H1 (cell line): ENCODE measurements around the gene CEP83. TPM values are rescaled to one million over a fixed set of nuclear protein-coding genes. Genes with fewer than 3 reads are reported as not detected.

ENCODE experiments used
- CTCF ChIA-PET: fragments of 300-600 bp; sonication (Branson Sonifier 250); formaldehyde crosslinking; loops from one replicate; lab custom pipeline; 2021; ENCODE audit not compliant: partially characterized antibody; lab: Charles Lee
- POLR2A ChIA-PET: fragments of 300-600 bp; sonication (Branson Sonifier 250); formaldehyde crosslinking; loops from one replicate; lab custom pipeline; 2021; ENCODE audit warnings: inconsistent platforms; ENCODE audit not compliant: partially characterized antibody; lab: Charles Lee
- DNase-seq, 2 experiments: peaks; one replicate each; pipeline versions ENCODE4 v3.0.0 to v3.0.0-alpha.2; 2010 to 2022; ENCODE audit warnings: low spot score in 2 of 2, low read depth in 1 of 2, mixed read lengths in 1 of 2
- FAIRE-seq: peaks from 2 replicates; lab custom pipeline; 2011; peaks lifted over from hg19 to GRCh38; lab: Jason Lieb, UNC
- H2AFZ ChIP-seq: 2 replicates; pipeline ENCODE4 v1.8.1; 2012; ENCODE audit warnings: low read length, inconsistent platforms
- H2AK5ac ChIP-seq: 2 replicates; pipeline ENCODE4 v1.6.1; 2013; ENCODE audit warnings: low read depth, low read length
- H2BK120ac ChIP-seq: replicated peaks from 2 replicates; pipeline ENCODE3; 2013; ENCODE audit warnings: low read depth, low read length, inconsistent platforms
- H2BK12ac ChIP-seq: 2 replicates; pipeline ENCODE4 v1.6.1; 2013; ENCODE audit warnings: low read depth, low read length
- H2BK15ac ChIP-seq: 2 replicates; pipeline ENCODE4 v1.6.1; 2013; ENCODE audit warnings: low read length
- H2BK20ac ChIP-seq: 2 replicates; pipeline ENCODE4 v1.6.1; 2013; ENCODE audit warnings: low read length
- H2BK5ac ChIP-seq: 2 replicates; pipeline ENCODE4 v1.6.1; 2013; ENCODE audit warnings: low read depth, low read length
- H3K14ac ChIP-seq: 2 replicates; pipeline ENCODE4 v1.6.1; 2013; ENCODE audit warnings: inconsistent platforms; ENCODE audit not compliant: insufficient read length
- H3K18ac ChIP-seq: 2 replicates; pipeline ENCODE4 v1.6.1; 2013; ENCODE audit warnings: low read length; ENCODE audit errors: extremely low read depth
- H3K23ac ChIP-seq: 2 replicates; pipeline ENCODE4 v1.6.1; 2013; ENCODE audit warnings: inconsistent platforms; ENCODE audit not compliant: insufficient read length
- H3K23me2 ChIP-seq: 2 replicates; pipeline ENCODE4 v1.6.1; 2013; ENCODE audit warnings: low read depth, low read length
- H3K27ac ChIP-seq: 2 replicates; pipeline ENCODE4 v1.6.1; 2011; ENCODE audit warnings: low read depth, low read length, inconsistent platforms
- H3K27me3 ChIP-seq, 4 experiments: replicated peaks in 1 of 4; 1 replicate in 1 of 4; 2 replicates in 3 of 4; pipeline versions ENCODE4 v1.6.1 to v1.8.1; 2011 to 2013; ENCODE audit warnings: low read length in 3 of 4, mild to moderate bottlenecking in 3 of 4, inconsistent platforms in 2 of 4, mixed read lengths in 2 of 4, moderate library complexity in 1 of 4; ENCODE audit not compliant: control insufficient read depth in 3 of 4, insufficient read depth in 3 of 4; ENCODE audit errors: extremely low read depth in 1 of 4
- H3K36me3 ChIP-seq, 4 experiments: 2 replicates each; pipeline versions ENCODE4 v1.6.1 to v1.8.1; 2011 to 2013; ENCODE audit warnings: mild to moderate bottlenecking in 4 of 4, low read length in 3 of 4, moderate library complexity in 2 of 4, control low read depth in 1 of 4, inconsistent platforms in 1 of 4; ENCODE audit not compliant: insufficient read depth in 4 of 4, control insufficient read depth in 2 of 4
- H3K4ac ChIP-seq: replicated peaks from 2 replicates; pipeline ENCODE3; 2013; ENCODE audit warnings: low read length, low read depth, mixed read lengths, inconsistent platforms; ENCODE audit not compliant: insufficient read length
- H3K4me1 ChIP-seq, 4 experiments: replicated peaks in 1 of 4; 1 replicate in 1 of 4; 2 replicates in 3 of 4; pipeline versions ENCODE4 v1.6.1 to v1.8.1; 2011 to 2013; ENCODE audit warnings: low read length in 3 of 4, inconsistent platforms in 2 of 4, mixed read lengths in 1 of 4; ENCODE audit not compliant: insufficient read depth in 4 of 4, control insufficient read depth in 3 of 4
- H3K4me2 ChIP-seq, 2 experiments: 2 replicates each; pipeline versions ENCODE4 v1.6.1 to v1.8.1; 2011 to 2013; ENCODE audit warnings: low read depth in 2 of 2, low read length in 2 of 2, control low read depth in 1 of 2, inconsistent platforms in 1 of 2, mild to moderate bottlenecking in 1 of 2; ENCODE audit not compliant: insufficient read depth in 1 of 2
- H3K4me3 ChIP-seq, 4 experiments: fragments of 200-600, 300-600 bp in 1 of 4; sonication (generic), shearing (Covaris generic), sonication (Bioruptor Twin) in 1 of 4; 2 replicates each; pipeline versions ENCODE4 v1.5.1 to v1.8.1; 2011 to 2016; ENCODE audit warnings: low read length in 4 of 4, low read depth in 3 of 4, control low read depth in 2 of 4, inconsistent platforms in 2 of 4, mild to moderate bottlenecking in 2 of 4, mixed read lengths in 1 of 4, moderate library complexity in 1 of 4; ENCODE audit not compliant: insufficient read depth in 2 of 4; ENCODE audit errors: extremely low read depth in 1 of 4
- H3K56ac ChIP-seq: replicated peaks from 2 replicates; pipeline ENCODE3; 2013; ENCODE audit warnings: low read depth, mild to moderate bottlenecking, mixed read lengths, low read length, inconsistent platforms; ENCODE audit not compliant: insufficient read length
- H3K79me1 ChIP-seq: 2 replicates; pipeline ENCODE4 v1.6.1; 2013; ENCODE audit warnings: low read depth, low read length, control low read depth
- H3K79me2 ChIP-seq, 2 experiments: 2 replicates each; pipeline versions ENCODE4 v1.6.1 to v1.8.1; 2012 to 2013; ENCODE audit warnings: low read length in 2 of 2, mild to moderate bottlenecking in 2 of 2, inconsistent platforms in 1 of 2; ENCODE audit not compliant: insufficient read depth in 2 of 2, control insufficient read depth in 1 of 2
- H3K9ac ChIP-seq, 4 experiments: replicated peaks in 1 of 4; 1 replicate in 1 of 4; 2 replicates in 3 of 4; pipeline versions ENCODE4 v1.6.1 to v1.8.1; 2011 to 2013; ENCODE audit warnings: low read depth in 3 of 4, low read length in 3 of 4, control low read depth in 2 of 4, mild to moderate bottlenecking in 2 of 4, moderate library complexity in 2 of 4, inconsistent platforms in 1 of 4; ENCODE audit errors: extremely low read depth in 1 of 4
- H3K9me3 ChIP-seq, 2 experiments: 2 replicates each; pipeline versions ENCODE4 v1.6.1 to v1.8.1; 2012 to 2013; ENCODE audit warnings: mild to moderate bottlenecking in 2 of 2, moderate library complexity in 2 of 2, control low read depth in 1 of 2, inconsistent platforms in 1 of 2, low read depth in 1 of 2, low read length in 1 of 2, mixed read lengths in 1 of 2; ENCODE audit not compliant: insufficient read depth in 2 of 2
- H4K20me1 ChIP-seq, 2 experiments: replicated peaks in 1 of 2; 2 replicates each; pipeline versions ENCODE3 to v1.8.1; 2011 to 2013; ENCODE audit warnings: inconsistent platforms in 2 of 2, low read length in 2 of 2, mild to moderate bottlenecking in 1 of 2; ENCODE audit not compliant: insufficient read depth in 2 of 2, control insufficient read depth in 1 of 2
- H4K5ac ChIP-seq: 2 replicates; pipeline ENCODE4 v1.6.1; 2013; ENCODE audit warnings: low read length, low read depth, mixed read lengths, inconsistent platforms; ENCODE audit not compliant: insufficient read length
- H4K8ac ChIP-seq: 2 replicates; pipeline ENCODE4 v1.8.0; 2013; ENCODE audit warnings: mild to moderate bottlenecking, moderate library complexity, low read length, inconsistent platforms; ENCODE audit not compliant: insufficient read depth; ENCODE audit errors: extremely low read depth
- H4K91ac ChIP-seq: replicated peaks from 2 replicates; pipeline ENCODE3; 2013; ENCODE audit warnings: low read length, mixed read lengths, inconsistent platforms; ENCODE audit not compliant: insufficient read length
- ATF2 ChIP-seq: IDR thresholded peaks from 2 replicates; pipeline ENCODE4 v1.6.1; 2012; ENCODE audit warnings: low read length, inconsistent platforms
- BACH1 ChIP-seq: IDR thresholded peaks from 2 replicates; pipeline ENCODE4 v1.6.1; 2012; ENCODE audit warnings: low read length, improper control_type of control experiment
- CREB1 ChIP-seq: IDR thresholded peaks from 2 replicates; pipeline ENCODE4 v1.6.1; 2012; ENCODE audit warnings: inconsistent platforms
- E2F6 ChIP-seq: IDR thresholded peaks from 2 replicates; pipeline ENCODE4 v1.6.1; 2012; ENCODE audit warnings: inconsistent platforms
- EP300 ChIP-seq, 2 experiments: IDR thresholded peaks; 1 replicate in 1 of 2; 2 replicates in 1 of 2; pipeline ENCODE4 v1.6.1; 2011 to 2012; ENCODE audit warnings: low read depth in 2 of 2, low read length in 2 of 2, mild to moderate bottlenecking in 2 of 2, borderline replicate concordance in 1 of 2, inconsistent platforms in 1 of 2, moderate library complexity in 1 of 2
- KDM4A ChIP-seq: IDR thresholded peaks from one replicate; pipeline ENCODE4 v1.7.1; 2012; ENCODE audit warnings: low read depth, mild to moderate bottlenecking, moderate library complexity, low read length, inconsistent platforms; ENCODE audit not compliant: severe bottlenecking
- POLR2A ChIP-seq, 2 experiments: IDR thresholded peaks; 1 replicate in 1 of 2; 2 replicates in 1 of 2; pipeline ENCODE4 v1.6.1; 2011; ENCODE audit warnings: low read depth in 2 of 2, low read length in 2 of 2, mild to moderate bottlenecking in 2 of 2; ENCODE audit errors: control extremely low read depth in 1 of 2
- POU5F1 ChIP-seq: IDR thresholded peaks from 2 replicates; pipeline ENCODE4 v1.6.1; 2011; ENCODE audit warnings: low read depth, mild to moderate bottlenecking, low read length, moderate library complexity
- SP4 ChIP-seq: IDR thresholded peaks from 2 replicates; pipeline ENCODE4 v1.6.1; 2012; ENCODE audit warnings: low read length, inconsistent platforms
- SRF ChIP-seq: IDR thresholded peaks from 2 replicates; pipeline ENCODE4 v1.6.1; 2011; ENCODE audit warnings: mild to moderate bottlenecking, low read depth, low read length, moderate library complexity
- TAF7 ChIP-seq: optimal IDR thresholded peaks from 2 replicates; pipeline ENCODE3; 2011; ENCODE audit warnings: low read depth, mild to moderate bottlenecking, inconsistent platforms, low read length, moderate library complexity, borderline replicate concordance
- TCF12 ChIP-seq: IDR thresholded peaks from 2 replicates; pipeline ENCODE4 v1.6.1; 2011; ENCODE audit warnings: low read depth, mild to moderate bottlenecking, low read length
- TEAD4 ChIP-seq: IDR thresholded peaks from 2 replicates; pipeline ENCODE4 v1.6.1; 2012; ENCODE audit warnings: low read depth, low read length, inconsistent platforms, mixed read lengths
- YY1 ChIP-seq: IDR thresholded peaks from 2 replicates; pipeline ENCODE4 v1.6.1; 2011; ENCODE audit warnings: low read depth, mild to moderate bottlenecking, low read length
- WGBS, 2 experiments: shearing (Covaris generic) in 1 of 2; methylation state at CpG; one replicate each; pipeline versions ENCODE4 v1.1.6 to v1.1.7; 2013 to 2015; ENCODE audit warnings: low lambda C conversion rate in 2 of 2, mixed read lengths in 2 of 2, inconsistent platforms in 1 of 2, low coverage in 1 of 2, missing lambda C conversion rate in 1 of 2; ENCODE audit not compliant: insufficient replicate concordance in 2 of 2, insufficient coverage in 1 of 2, insufficient read length in 1 of 2; ENCODE audit errors: extremely low coverage in 1 of 2, missing lambda C conversion rate in 1 of 2; 5-methylcytosine and 5-hydroxymethylcytosine counted together
- polyA plus RNA-seq, 7 experiments: library from polyadenylated mRNA; depleted of rRNA in 3 of 7; stranded (reverse) in 5 of 7; unstranded in 2 of 7; fragments of >200 nt in 5 of 7; fragments of 200-250 nt in 2 of 7; gene quantifications; 1 replicate in 5 of 7; 2 replicates in 1 of 7; 4 replicates in 1 of 7; pipeline versions ENCODE4 v1.2.1 to v1.2.3, GENCODE V29; 2011 to 2013; ENCODE audit warnings: missing spikeins in 2 of 7, mixed read lengths in 2 of 7
- total RNA-seq: library from RNA; stranded (reverse); fragmentation: NEBNext Ultra II Directional; extraction: Animal tissue kit (Norgen Biotek cat#: 25700); gene quantifications from 2 replicates; pipeline ENCODE4 v1.2.1, GENCODE V29; 2021

CEP83 gene
- total and polyA plus RNA-seq, 2 of the 8 experiments (the other 6 are each of a cell fraction or from before 2014, with no cell fraction given) = 6.0 to 25.8 TPM

GRCh38 chr12:94359761-94360160 is 99.9 kb downstream of the CEP83 start:
- H4K20me1 ChIP-seq = no peaks in the 10 kb centered on the region
- H3K9me3 ChIP-seq = peaks cover 3 to 12% of the 10 kb centered on the region in 2 experiments; a peak in 2 of 4 replicates
- no peaks in the 10 kb centered on the region for H3K79me2 ChIP-seq
- peaks cover 0 to 6% (median 0%) of the 10 kb centered on the region in 4 experiments; a peak in 3 of 8 replicates for H3K36me3 ChIP-seq
- no peak overlapping the region for H3K4ac ChIP-seq
- 91% methylated on average over 5 of the region's 5 CpGs; no CpG with 5 or more reads in 1 of the 2 experiments for WGBS, 2 experiments
- no peak overlapping the region for H3K4me3 ChIP-seq
- H3K14ac ChIP-seq = no peak overlapping the region
- H3K4me2 ChIP-seq = no peak overlapping the region
- H4K8ac ChIP-seq = no peak overlapping the region
- H2BK12ac ChIP-seq = no peak overlapping the region
- H2AK5ac ChIP-seq = no peak overlapping the region
- H2AFZ ChIP-seq = no peak overlapping the region
- H2BK20ac ChIP-seq = no peak overlapping the region
- H2BK5ac ChIP-seq = no peak overlapping the region
- no peaks in the 10 kb centered on the region for H3K23me2 ChIP-seq
- H3K56ac ChIP-seq = no peak overlapping the region
- H4K91ac ChIP-seq = no peak overlapping the region
- no peak overlapping the region for H3K9ac ChIP-seq
- ChIA-PET POLR2A (no interaction called here), CTCF (no interaction called here)
- H3K4me1 ChIP-seq = no peaks in the 10 kb centered on the region
- H2BK120ac ChIP-seq = no peak overlapping the region
- no peak overlapping the region for H3K18ac ChIP-seq
- DNase-seq = no peak
- no peaks in the 10 kb centered on the region for H3K27me3 ChIP-seq
- H3K27ac ChIP-seq = no peak overlapping the region
- H3K23ac ChIP-seq = no peak overlapping the region
- no peak overlapping the region for H4K5ac ChIP-seq
- no peak overlapping the region for H2BK15ac ChIP-seq
- no peak for FAIRE-seq
- H3K79me1 ChIP-seq = no peaks in the 10 kb centered on the region
- no peak for TF ChIP-seq TEAD4
- TF ChIP-seq TAF7 = no peak
- TF ChIP-seq BACH1 = no peak
- TF ChIP-seq KDM4A = no peak
- no peak for TF ChIP-seq POU5F1
- no peak for TF ChIP-seq CREB1
- TF ChIP-seq POLR2A (IDR thresholded peaks at IDR 0.05; ENCODE audit: control extremely low read depth in 1 of 2, low read depth in 2 of 2, low read length in 2 of 2) = no peak
- no peak for TF ChIP-seq E2F6
- TF ChIP-seq ATF2 = no peak
- TF ChIP-seq YY1 = no peak
- TF ChIP-seq EP300 (IDR thresholded peaks at IDR 0.05; ENCODE audit: borderline replicate concordance in 1 of 2, low read depth in 2 of 2, low read length in 2 of 2) = no peak
- no peak for TF ChIP-seq SRF
- no peak for TF ChIP-seq SP4
- no peak for TF ChIP-seq TCF12
